HL-60 (cell line): ENCODE measurements around the gene EMC8. TPM values are rescaled to one million over a fixed set of nuclear protein-coding genes. Genes with fewer than 3 reads are reported as not detected.

Source experiments
- DNase-seq, 2 experiments: peaks; one replicate each; pipeline ENCODE4 v3.0.0-alpha.2; 2010 to 2020; ENCODE audit warnings: low read depth in 1 of 2, low spot score in 1 of 2
- H3K27ac ChIP-seq: fragments of 250-450 bp; sonication (Bioruptor Pico); replicated peaks from 2 replicates; pipeline ENCODE4 v1.5.1; 2020; ENCODE audit warnings: mild to moderate bottlenecking, moderate library complexity
- H3K27me3 ChIP-seq: fragments of 250-450 bp; sonication (Bioruptor Pico); 2 replicates; pipeline ENCODE4 v1.5.1; 2021; ENCODE audit warnings: mild to moderate bottlenecking, moderate library complexity; ENCODE audit not compliant: insufficient read depth, poor library complexity, severe bottlenecking
- H3K4me3 ChIP-seq: replicated peaks from 2 replicates; pipeline ENCODE4 v1.5.1; 2011; ENCODE audit warnings: mild to moderate bottlenecking, control low read depth, low read length; ENCODE audit not compliant: insufficient read depth
- CTCF ChIP-seq: IDR thresholded peaks from one replicate; pipeline ENCODE4 v1.5.1; 2011; ENCODE audit warnings: low read length, control low read depth, inconsistent platforms; ENCODE audit not compliant: insufficient read depth
- GABPA ChIP-seq: IDR thresholded peaks from 2 replicates; pipeline ENCODE4 v1.6.1; 2012; ENCODE audit warnings: low read depth
- POLR2AphosphoS5 ChIP-seq: IDR thresholded peaks from 2 replicates; pipeline ENCODE4 v1.6.1; 2012; ENCODE audit warnings: low read depth
- SPI1 ChIP-seq: IDR thresholded peaks from 2 replicates; pipeline ENCODE4 v1.6.1; 2012; ENCODE audit warnings: low read depth, mild to moderate bottlenecking, borderline replicate concordance
- microRNA-seq: library from miRNA; unstranded; fragments of <30 nt; microRNA quantifications from one replicate; pipeline ENCODE4, GENCODE V29; 2018
- TF ChIP-seq, protein P1 (sequence below): IDR thresholded peaks from 2 replicates; pipeline ENCODE4 v1.6.1; 2012; ENCODE audit warnings: low read depth; ENCODE audit not compliant: insufficient replicate concordance

EMC8 gene

GRCh38 chr16:85728879-85729278, 70.5 kb downstream of the EMC8 start:
- TF ChIP-seq CTCF: no peak
- no peak for TF ChIP-seq SPI1
- TF ChIP-seq, protein P1, sequence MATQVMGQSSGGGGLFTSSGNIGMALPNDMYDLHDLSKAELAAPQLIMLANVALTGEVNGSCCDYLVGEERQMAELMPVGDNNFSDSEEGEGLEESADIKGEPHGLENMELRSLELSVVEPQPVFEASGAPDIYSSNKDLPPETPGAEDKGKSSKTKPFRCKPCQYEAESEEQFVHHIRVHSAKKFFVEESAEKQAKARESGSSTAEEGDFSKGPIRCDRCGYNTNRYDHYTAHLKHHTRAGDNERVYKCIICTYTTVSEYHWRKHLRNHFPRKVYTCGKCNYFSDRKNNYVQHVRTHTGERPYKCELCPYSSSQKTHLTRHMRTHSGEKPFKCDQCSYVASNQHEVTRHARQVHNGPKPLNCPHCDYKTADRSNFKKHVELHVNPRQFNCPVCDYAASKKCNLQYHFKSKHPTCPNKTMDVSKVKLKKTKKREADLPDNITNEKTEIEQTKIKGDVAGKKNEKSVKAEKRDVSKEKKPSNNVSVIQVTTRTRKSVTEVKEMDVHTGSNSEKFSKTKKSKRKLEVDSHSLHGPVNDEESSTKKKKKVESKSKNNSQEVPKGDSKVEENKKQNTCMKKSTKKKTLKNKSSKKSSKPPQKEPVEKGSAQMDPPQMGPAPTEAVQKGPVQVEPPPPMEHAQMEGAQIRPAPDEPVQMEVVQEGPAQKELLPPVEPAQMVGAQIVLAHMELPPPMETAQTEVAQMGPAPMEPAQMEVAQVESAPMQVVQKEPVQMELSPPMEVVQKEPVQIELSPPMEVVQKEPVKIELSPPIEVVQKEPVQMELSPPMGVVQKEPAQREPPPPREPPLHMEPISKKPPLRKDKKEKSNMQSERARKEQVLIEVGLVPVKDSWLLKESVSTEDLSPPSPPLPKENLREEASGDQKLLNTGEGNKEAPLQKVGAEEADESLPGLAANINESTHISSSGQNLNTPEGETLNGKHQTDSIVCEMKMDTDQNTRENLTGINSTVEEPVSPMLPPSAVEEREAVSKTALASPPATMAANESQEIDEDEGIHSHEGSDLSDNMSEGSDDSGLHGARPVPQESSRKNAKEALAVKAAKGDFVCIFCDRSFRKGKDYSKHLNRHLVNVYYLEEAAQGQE: no peak
- no peak for TF ChIP-seq POLR2AphosphoS5
- TF ChIP-seq GABPA: no peak
- no peak for DNase-seq
- H3K27ac ChIP-seq: peak overlapping the region; percentile 74
- H3K4me3 ChIP-seq: no peak overlapping the region
- H3K27me3 ChIP-seq: no peaks in the 10 kb centered on the region

Small RNA genes within 50 kb of the gene (microRNA-seq; reads per million reads assigned to microRNA genes)
- not detected for gene MIR1910
